ENCODE measurements around the gene GRK5. TPM values are rescaled to one million over a fixed set of nuclear protein-coding genes. Genes with fewer than 3 reads are reported as not detected.

GRK5 gene
- total RNA-seq, 1 donor from 2014 or later = 4.3 TPM

- H3K36me3 Mint-ChIP-seq = no peaks in the 10 kb centered on the region
- Histone ChIP-seq H3K4me2 (peak overlapping the region; percentile 39), H3K36me3 (no peaks in the 10 kb centered on the region), H3K79me2 (ENCODE audit: low read depth) (no peaks in the 10 kb centered on the region), H3K27ac (no peak overlapping the region), H3K4me3 (no peak overlapping the region), H3K9ac (no peak overlapping the region), H4K20me1 (ENCODE audit: low read depth) (no peaks in the 10 kb centered on the region), H3K9me3 (ENCODE audit: low read depth) (no peaks in the 10 kb centered on the region), H3F3A (ENCODE audit: low read depth) (peaks cover 14% of the 10 kb centered on the region), H2AFZ (replicated peaks) (no peak overlapping the region), H3K27me3 (peaks cover 3% of the 10 kb centered on the region), H3K4me1 (peaks cover 15% of the 10 kb centered on the region)
- no peak overlapping the region for H3K27ac Mint-ChIP-seq
- no peak for DNase-seq (ENCODE audit: low spot score)
- no peaks in the 10 kb centered on the region for H3K9me3 Mint-ChIP-seq
- no peak overlapping the region for H3K4me3 Mint-ChIP-seq
- no peak for TF ChIP-seq EZH2 (IDR thresholded peaks at IDR 0.05)
- no peak for TF ChIP-seq CTCF (IDR thresholded peaks at IDR 0.05)
- TF ChIP-seq EZH2phosphoT487 (IDR thresholded peaks at IDR 0.05) = no peak
- peaks cover 10% of the 10 kb centered on the region for H3K27me3 Mint-ChIP-seq (ENCODE audit: insufficient read depth, low read depth)
- H3K4me1 Mint-ChIP-seq = peaks cover 34% of the 10 kb centered on the region
Observed at GRCh38 chr10:119203006-119203405, 4.4 kb upstream of the GRK5 start.

- no peak overlapping the region for H3K9ac ChIP-seq
- Mint-ChIP-seq H3K4me3 (peak overlapping the region; percentile 91), H3K27ac (peak overlapping the region; percentile 98), H3K9me3 (no peaks in the 10 kb centered on the region), H3K27me3 (ENCODE audit: insufficient read depth, low read depth) (peaks cover 8% of the 10 kb centered on the region), H3K36me3 (no peaks in the 10 kb centered on the region), H3K4me1 (peaks cover 56% of the 10 kb centered on the region)
- H3K27me3 ChIP-seq = peaks cover 17% of the 10 kb centered on the region
- H3K79me2 ChIP-seq (ENCODE audit: low read depth) = peaks cover 3% of the 10 kb centered on the region
- no peak for TF ChIP-seq EZH2 (IDR thresholded peaks at IDR 0.05)
- TF ChIP-seq CTCF (IDR thresholded peaks at IDR 0.05) = no peak
- TF ChIP-seq EZH2phosphoT487 (IDR thresholded peaks at IDR 0.05) = no peak
- H3K4me2 ChIP-seq = peak overlapping the region; percentile 91
- H3F3A ChIP-seq (ENCODE audit: low read depth) = peaks cover 24% of the 10 kb centered on the region
- H3K4me3 ChIP-seq = peak overlapping the region; percentile 74
- H3K9me3 ChIP-seq (ENCODE audit: low read depth) = no peaks in the 10 kb centered on the region
- no peaks in the 10 kb centered on the region for H4K20me1 ChIP-seq (ENCODE audit: low read depth)
- H3K36me3 ChIP-seq = no peaks in the 10 kb centered on the region
- DNase-seq (ENCODE audit: low spot score) = peak; percentile 55
- H3K4me1 ChIP-seq = peaks cover 36% of the 10 kb centered on the region
- peak overlapping the region; percentile 52 for H2AFZ ChIP-seq (replicated peaks)
- H3K27ac ChIP-seq = no peak overlapping the region
Observed at GRCh38 chr10:119205894-119206602, 1.3 kb upstream of the GRK5 start.

GRCh38 chr10:119206603-119207365 is 587 bp upstream of the GRK5 start:
- Histone ChIP-seq H3K4me1 (peaks cover 44% of the 10 kb centered on the region), H3K9ac (peak overlapping the region; percentile 67), H3F3A (ENCODE audit: low read depth) (peaks cover 27% of the 10 kb centered on the region), H3K4me2 (peak overlapping the region; percentile 91), H3K27ac (peak overlapping the region; percentile 77), H3K36me3 (no peaks in the 10 kb centered on the region), H3K4me3 (peak overlapping the region; percentile 74), H3K9me3 (ENCODE audit: low read depth) (no peaks in the 10 kb centered on the region), H4K20me1 (ENCODE audit: low read depth) (no peaks in the 10 kb centered on the region), H2AFZ (replicated peaks) (peak overlapping the region; percentile 52), H3K27me3 (peaks cover 17% of the 10 kb centered on the region), H3K79me2 (ENCODE audit: low read depth) (peaks cover 3% of the 10 kb centered on the region)
- peak; percentile 91 for DNase-seq (ENCODE audit: low spot score)
- Mint-ChIP-seq H3K9me3 (no peaks in the 10 kb centered on the region), H3K27me3 (ENCODE audit: insufficient read depth, low read depth) (peaks cover 8% of the 10 kb centered on the region), H3K4me3 (peak overlapping the region; percentile 91), H3K27ac (peak overlapping the region; percentile 98), H3K4me1 (peaks cover 63% of the 10 kb centered on the region), H3K36me3 (no peaks in the 10 kb centered on the region)
- TF ChIP-seq EZH2phosphoT487 (IDR thresholded peaks at IDR 0.05) = no peak
- TF ChIP-seq CTCF (IDR thresholded peaks at IDR 0.05) = peak; percentile 80
- TF ChIP-seq EZH2 (IDR thresholded peaks at IDR 0.05) = no peak
